Loucy (cell line): Measurements from ENCODE around the gene PRKCE.

Experiments used
- H2AFZ ChIP-seq: fragments of 200-600 bp; sonication (generic); 2 replicates; pipeline ENCODE4 v1.6.0; 2016; ENCODE audit warnings: antibody characterized with exemption, mild to moderate bottlenecking, low read length, moderate library complexity
- H3F3A ChIP-seq: fragments of 200-600 bp; 2 replicates; pipeline ENCODE4 v1.6.0; 2016; ENCODE audit warnings: antibody characterized with exemption, low read depth, mild to moderate bottlenecking
- H3K27me3 ChIP-seq: fragments of 200-600 bp; sonication (generic); 2 replicates; pipeline ENCODE4 v1.6.1; 2014; ENCODE audit warnings: low read length, mild to moderate bottlenecking; ENCODE audit not compliant: insufficient read depth, poor library complexity, severe bottlenecking
- H3K36me3 ChIP-seq: fragments of 200-600 bp; sonication (generic); 2 replicates; pipeline ENCODE4 v1.6.1; 2016; ENCODE audit warnings: low read length; ENCODE audit not compliant: insufficient read depth
- H3K4me1 ChIP-seq: fragments of 200-600 bp; sonication (generic); 2 replicates; pipeline ENCODE4 v1.5.1; 2014; ENCODE audit warnings: low read length, mild to moderate bottlenecking; ENCODE audit not compliant: insufficient read depth, poor library complexity, severe bottlenecking
- H3K4me2 ChIP-seq: fragments of 200-600 bp; sonication (generic); 2 replicates; pipeline ENCODE4 v1.6.0; 2014; ENCODE audit warnings: antibody characterized with exemption, low read length, low read depth, mild to moderate bottlenecking; ENCODE audit not compliant: poor library complexity, severe bottlenecking
- H3K4me3 ChIP-seq: fragments of 200-600 bp; sonication (generic); 2 replicates; pipeline ENCODE4 v1.5.1; 2014; ENCODE audit warnings: low read length, mild to moderate bottlenecking, mixed read lengths; ENCODE audit not compliant: poor library complexity, severe bottlenecking
- H3K79me2 ChIP-seq: fragments of 200-600 bp; sonication (generic); 2 replicates; pipeline ENCODE4 v1.6.1; 2014; ENCODE audit warnings: low read length; ENCODE audit not compliant: insufficient read depth
- H3K9ac ChIP-seq: fragments of 200-600 bp; sonication (generic); 2 replicates; pipeline ENCODE4 v1.6.0; 2014; ENCODE audit warnings: mild to moderate bottlenecking, low read depth, low read length, moderate library complexity; ENCODE audit not compliant: poor library complexity, severe bottlenecking
- H3K9me2 ChIP-seq: fragments of 200-600 bp; sonication (generic); replicated peaks from 2 replicates; pipeline ENCODE4 v1.6.1; 2016; ENCODE audit warnings: low read depth, low read length, mixed read lengths
- H3K9me3 ChIP-seq: fragments of 200-600 bp; sonication (generic); 2 replicates; pipeline ENCODE4 v1.6.1; 2014; ENCODE audit warnings: mild to moderate bottlenecking, antibody characterized with exemption, low read length, low read depth; ENCODE audit not compliant: insufficient read depth
- H4K20me1 ChIP-seq: fragments of 200-600 bp; sonication (generic); 2 replicates; pipeline ENCODE4 v1.6.0; 2014; ENCODE audit warnings: antibody characterized with exemption, low read length, mild to moderate bottlenecking; ENCODE audit not compliant: insufficient read depth, poor library complexity, severe bottlenecking
- CTCF ChIP-seq: fragments of 200-600 bp; sonication (generic); conservative IDR thresholded peaks from 2 replicates; pipeline ENCODE4 v1.5.1; 2014; ENCODE audit warnings: mild to moderate bottlenecking, antibody characterized with exemption, low read length
- EZH2phosphoT487 ChIP-seq: fragments of 200-600 bp; IDR thresholded peaks from 2 replicates; pipeline ENCODE4 v1.6.1; 2018; ENCODE audit warnings: antibody characterized with exemption, mild to moderate bottlenecking, moderate library complexity, borderline replicate concordance

Gene PRKCE

GRCh38 chr2:45743531-45744396 is 92.3 kb downstream of the PRKCE start:
- no peaks in the 10 kb centered on the region for H3K27me3 ChIP-seq
- no peaks in the 10 kb centered on the region for H3K9me2 ChIP-seq
- H3F3A ChIP-seq: no peaks in the 10 kb centered on the region
- no peaks in the 10 kb centered on the region for H4K20me1 ChIP-seq
- H3K79me2 ChIP-seq: peaks cover 15% of the 10 kb centered on the region; the same call in 1 of the 2 replicates
- peaks cover 4% of the 10 kb centered on the region; the same call in 1 of the 2 replicates for H3K9me3 ChIP-seq
- H3K4me1 ChIP-seq: peaks cover 9% of the 10 kb centered on the region
- no peak for TF ChIP-seq CTCF
- TF ChIP-seq EZH2phosphoT487: no peak
- H3K4me3 ChIP-seq: no peak overlapping the region
- H3K36me3 ChIP-seq: no peaks in the 10 kb centered on the region
- H3K9ac ChIP-seq: no peak overlapping the region
- no peak overlapping the region for H3K4me2 ChIP-seq
- H2AFZ ChIP-seq: no peak overlapping the region

GRCh38 chr2:45745231-45745630 is 93.8 kb downstream of the PRKCE start:
- Histone ChIP-seq H3K4me2 (no peak overlapping the region), H3K27me3 (no peaks in the 10 kb centered on the region), H3K36me3 (no peaks in the 10 kb centered on the region), H4K20me1 (peaks cover 4% of the 10 kb centered on the region), H3K4me3 (no peak overlapping the region), H3K9me2 (no peaks in the 10 kb centered on the region), H2AFZ (no peak overlapping the region), H3F3A (no peaks in the 10 kb centered on the region), H3K79me2 (peaks cover 14% of the 10 kb centered on the region; the same call in 1 of the 2 replicates), H3K9ac (no peak overlapping the region), H3K9me3 (peaks cover 4% of the 10 kb centered on the region; the same call in 1 of the 2 replicates), H3K4me1 (peaks cover 11% of the 10 kb centered on the region)
- TF ChIP-seq CTCF (no peak), EZH2phosphoT487 (no peak)

GRCh38 chr2:45746888-45747287 is 95.4 kb downstream of the PRKCE start:
- peaks cover 14% of the 10 kb centered on the region for H3K79me2 ChIP-seq
- no peaks in the 10 kb centered on the region for H3K27me3 ChIP-seq
- H3K36me3 ChIP-seq: no peaks in the 10 kb centered on the region
- TF ChIP-seq EZH2phosphoT487: no peak
- TF ChIP-seq CTCF: no peak
- H3K9me3 ChIP-seq: peaks cover 4% of the 10 kb centered on the region; the same call in 1 of the 2 replicates
- no peak overlapping the region for H2AFZ ChIP-seq
- H3F3A ChIP-seq: no peaks in the 10 kb centered on the region
- peaks cover 16% of the 10 kb centered on the region for H3K4me1 ChIP-seq
- no peak overlapping the region for H3K4me3 ChIP-seq
- peaks cover 4% of the 10 kb centered on the region for H4K20me1 ChIP-seq
- H3K9me2 ChIP-seq: no peaks in the 10 kb centered on the region
- H3K9ac ChIP-seq: no peak overlapping the region
- no peak overlapping the region for H3K4me2 ChIP-seq
